ENCODE results near the gene NR5A1.

The NR5A1 gene

GRCh38 chr9:124506931-124507879, at the start of gene NR5A1:
TSS of gene NR5A1 (minus strand) at chr9:124507399. CDS start at chr9:124503395, 4,004 bp downstream.
- DNase-seq (ENCODE audit: low read depth): no peak

- DNase-seq (ENCODE audit: low read depth): no peak
These were observed 47.8 kb upstream of the NR5A1 start for GRCh38 chr9:124555043-124555442.

GRCh38 chr9:124553738-124554137, 46.5 kb upstream of the NR5A1 start:
- DNase-seq (ENCODE audit: low read depth): no peak

- no peak for DNase-seq (ENCODE audit: low read depth)
These were observed 45.0 kb upstream of the NR5A1 start for GRCh38 chr9:124552273-124552605.

GRCh38 chr9:124551472-124552272, 44.5 kb upstream of the NR5A1 start:
- DNase-seq (ENCODE audit: low read depth): no peak

- no peak for DNase-seq (ENCODE audit: low read depth)
These were observed 42.9 kb upstream of the NR5A1 start for GRCh38 chr9:124550072-124550471.

DNA sequence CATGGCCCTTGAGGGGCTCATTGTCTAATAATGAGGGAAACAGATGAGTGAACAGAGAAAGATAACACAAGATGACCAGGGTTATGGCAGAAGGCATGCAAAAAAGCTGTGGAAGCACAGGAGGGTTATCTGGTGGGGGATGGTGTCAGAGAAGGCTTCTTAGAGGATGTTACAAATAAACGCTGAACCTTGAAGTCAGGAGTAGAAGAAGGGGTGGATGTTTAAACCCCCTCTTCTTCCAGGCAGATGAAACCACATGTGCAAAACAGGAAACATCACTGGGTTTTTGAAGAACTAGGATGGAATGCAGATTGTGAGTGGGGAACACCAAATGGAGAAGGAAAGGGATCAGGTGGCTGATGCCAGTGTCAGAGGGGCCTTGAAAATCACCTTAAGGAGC, 41.8 kb upstream of the NR5A1 start:
- no peak for DNase-seq (ENCODE audit: low read depth)

GRCh38 chr9:124544535-124544934, 37.3 kb upstream of the NR5A1 start:
- DNase-seq (ENCODE audit: low read depth): no peak

- DNase-seq (ENCODE audit: low read depth): no peak
These were observed 34.6 kb upstream of the NR5A1 start for GRCh38 chr9:124541824-124542223.

- DNase-seq (ENCODE audit: low read depth): no peak
These were observed 30.7 kb upstream of the NR5A1 start for GRCh38 chr9:124537926-124538325.

GRCh38 chr9:124535846-124536245, 28.6 kb upstream of the NR5A1 start:
- no peak for DNase-seq (ENCODE audit: low read depth)

DNA sequence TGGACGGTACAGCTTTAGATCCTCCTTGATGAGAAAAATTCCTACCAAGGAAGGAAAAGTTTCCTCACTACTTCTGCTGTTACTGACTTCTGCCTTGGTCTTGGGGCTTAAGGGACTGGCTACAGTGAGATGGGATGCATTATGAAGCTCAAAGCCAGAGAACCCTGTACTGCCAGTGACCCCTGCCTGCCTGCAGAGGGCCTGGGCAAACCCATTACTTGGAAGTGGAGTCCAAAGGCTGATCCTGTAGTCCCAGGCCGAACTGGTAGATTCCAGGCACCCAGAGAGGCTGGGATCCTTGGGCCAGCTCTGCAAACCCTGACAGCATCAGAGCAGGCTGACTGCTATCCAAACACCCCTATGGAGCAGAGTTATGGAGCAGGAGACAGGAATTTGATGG, 25.7 kb upstream of the NR5A1 start:
- DNase-seq (ENCODE audit: low read depth): no peak

- no peak for DNase-seq (ENCODE audit: low read depth)
These were observed 23.9 kb upstream of the NR5A1 start for GRCh38 chr9:124531115-124531514.

- DNase-seq (ENCODE audit: low read depth): no peak
These were observed 23.0 kb upstream of the NR5A1 start for GRCh38 chr9:124530246-124530645.

GRCh38 chr9:124527781-124528180, 20.6 kb upstream of the NR5A1 start:
- no peak for DNase-seq (ENCODE audit: low read depth)

DNA sequence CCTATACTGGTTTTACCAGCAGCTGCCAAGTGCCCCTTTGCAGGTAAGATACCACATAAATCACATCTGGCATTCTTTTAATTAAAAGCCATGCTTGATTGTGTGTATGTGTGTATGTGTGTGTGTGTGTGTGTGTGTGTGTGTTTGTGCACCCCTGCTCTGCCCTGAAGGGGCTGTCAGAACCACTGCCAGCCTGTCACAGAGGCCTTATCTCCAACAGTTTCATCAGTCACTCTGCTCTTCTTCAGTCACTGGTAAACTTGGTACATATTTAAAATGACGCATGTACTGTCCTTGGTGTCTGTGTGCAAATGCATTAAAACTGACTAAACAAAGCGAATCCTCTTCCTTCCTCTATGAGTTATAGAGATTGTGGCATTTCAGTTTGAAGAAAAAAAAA, 19.0 kb upstream of the NR5A1 start:
- DNase-seq (ENCODE audit: low read depth): no peak

DNA sequence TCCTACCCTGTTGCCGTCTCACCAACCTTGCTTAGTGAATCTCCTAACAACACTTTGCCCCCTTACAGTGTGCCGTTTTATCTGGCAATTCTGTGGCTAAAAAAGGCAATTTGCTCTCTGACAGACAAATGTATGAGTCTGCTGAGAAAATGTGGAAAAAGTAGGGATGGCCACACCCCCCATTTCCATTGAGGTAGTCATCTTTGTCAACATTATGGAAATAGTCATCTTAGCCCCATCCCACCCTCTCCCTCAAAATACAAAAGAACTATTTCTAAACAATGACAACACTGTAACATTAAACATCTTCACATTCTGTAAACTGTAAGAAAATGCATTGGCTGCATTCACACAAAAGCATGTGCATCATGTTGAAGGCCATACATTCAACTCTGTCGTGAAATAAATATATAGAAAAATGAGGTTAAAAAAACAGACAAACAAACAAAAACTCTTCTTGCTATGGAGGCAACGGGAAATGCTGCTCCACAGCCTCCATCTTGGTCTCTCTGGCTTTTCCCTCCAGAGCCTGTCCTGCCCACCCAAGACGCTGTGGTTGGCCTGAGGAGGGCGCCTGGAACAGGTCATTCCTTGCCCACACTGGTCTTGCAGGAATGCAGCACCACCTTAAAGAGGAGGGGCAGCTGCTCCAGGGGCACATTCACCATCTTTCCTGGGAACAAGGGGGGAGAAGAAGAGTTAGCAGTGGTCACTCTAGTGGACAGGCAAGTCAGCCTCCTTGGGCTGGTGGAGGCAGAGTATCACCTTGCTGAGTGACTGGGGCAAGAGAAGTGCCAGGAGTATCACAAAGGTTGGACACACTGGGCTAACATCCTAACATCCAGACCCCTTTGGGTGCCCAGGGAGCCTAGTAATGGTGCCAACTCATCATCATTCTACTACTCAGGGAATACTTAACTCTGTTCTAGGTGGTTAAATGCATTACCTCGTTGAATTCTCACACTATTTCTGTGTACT, 15.2 kb upstream of the NR5A1 start:
- DNase-seq (ENCODE audit: low read depth): no peak

DNA sequence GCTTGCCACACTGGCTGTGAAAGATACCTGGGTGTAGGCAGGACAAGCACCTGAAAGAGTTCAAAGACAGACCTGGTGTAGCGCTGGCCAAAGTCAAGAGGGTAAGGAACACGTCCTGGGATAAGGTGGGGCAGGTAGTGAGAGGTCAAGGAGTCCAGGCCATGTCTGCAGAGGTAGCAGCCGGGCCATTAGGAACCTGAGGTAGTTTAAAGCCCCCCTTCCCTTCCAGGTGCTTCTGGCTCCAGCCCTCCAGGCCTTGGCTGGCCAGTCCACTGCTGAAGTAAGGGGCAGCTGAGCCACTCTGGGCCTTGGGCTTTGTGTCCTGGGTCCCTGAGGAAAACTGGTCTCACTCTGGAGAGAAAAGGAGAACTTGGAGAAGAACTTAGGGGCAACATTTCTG, 13.9 kb upstream of the NR5A1 start:
- no peak for DNase-seq (ENCODE audit: low read depth)

GRCh38 chr9:124520206-124520596, 13.0 kb upstream of the NR5A1 start:
- DNase-seq (ENCODE audit: low read depth): no peak

DNA sequence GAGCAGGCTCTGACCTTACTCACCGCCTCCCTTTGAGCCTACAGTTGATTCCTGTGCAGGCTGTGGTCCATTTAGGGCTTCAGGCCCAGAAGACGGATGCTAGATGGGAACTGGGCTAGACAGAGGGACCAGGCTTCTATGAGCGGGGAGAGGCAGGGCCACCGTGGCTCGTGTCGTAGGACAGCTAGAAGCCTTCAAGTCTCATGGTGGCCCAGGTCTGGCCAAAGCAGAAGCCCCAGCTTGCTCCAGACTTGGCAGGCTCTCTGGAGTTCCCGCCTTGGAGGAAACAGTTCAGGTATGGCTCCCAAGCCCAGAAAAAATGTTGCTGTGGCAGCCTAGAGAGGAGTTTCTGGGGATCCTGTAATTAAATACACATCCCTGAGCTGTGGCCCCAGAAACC, 10.9 kb upstream of the NR5A1 start:
- no peak for DNase-seq (ENCODE audit: low read depth)

GRCh38 chr9:124517600-124517999, 10.4 kb upstream of the NR5A1 start:
- no peak for DNase-seq (ENCODE audit: low read depth)

DNA sequence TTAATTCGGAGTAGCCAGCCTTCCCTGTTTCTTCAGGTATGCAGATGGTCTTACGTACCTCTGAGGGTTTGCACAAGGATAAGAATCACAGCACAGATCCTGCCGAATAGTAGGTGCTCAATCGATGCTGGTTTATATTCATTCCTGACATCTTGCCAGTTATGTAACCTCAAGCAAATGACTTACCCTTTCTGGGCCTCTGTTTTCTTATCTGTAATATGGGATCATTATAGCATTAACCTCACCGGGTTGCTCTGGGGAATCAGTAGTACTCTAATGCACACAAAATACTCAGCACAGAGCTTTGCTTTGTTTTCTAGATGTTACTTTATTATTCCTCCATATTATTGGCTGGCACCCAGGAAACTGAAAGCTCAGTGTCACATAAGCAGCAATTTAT, 7.7 kb upstream of the NR5A1 start:
- DNase-seq (ENCODE audit: low read depth): no peak
